Islet of Langerhans (tissue), 1 donor: Measurements from ENCODE around the gene FNIP1.
"Not testable (repeated sequence)": the region's sequence is repeated elsewhere in the genome, so short reads cannot be mapped to it uniquely, and the experiment has no call there.

ENCODE experiments used
- FAIRE-seq: peaks from one replicate; lab custom pipeline; 2011; peaks lifted over from hg19 to GRCh38; lab: Jason Lieb, UNC

FNIP1 gene

GRCh38 chr5:131796793-131797693, at the start of gene FNIP1:
Gene FNIP1 (minus strand): TSS chr5:131797017. CDS start chr5:131796921, 96 bp downstream.
- FAIRE-seq, result no peak

- no peak for FAIRE-seq
Observed at GRCh38 chr5:131846536-131846935, 49.7 kb upstream of the FNIP1 start.

GRCh38 chr5:131845828-131846227, 49.0 kb upstream of the FNIP1 start:
- FAIRE-seq, result no peak

GRCh38 chr5:131842971-131843370, 46.2 kb upstream of the FNIP1 start:
- FAIRE-seq, result not testable (repeated sequence)

GRCh38 chr5:131832702-131833101, 35.9 kb upstream of the FNIP1 start:
- FAIRE-seq, result not testable (repeated sequence)

GRCh38 chr5:131825404-131826013, 28.7 kb upstream of the FNIP1 start:
- no peak for FAIRE-seq

GRCh38 chr5:131824631-131825030, 27.8 kb upstream of the FNIP1 start:
- FAIRE-seq, result no peak

- no peak for FAIRE-seq
Observed at GRCh38 chr5:131821221-131821620, 24.4 kb upstream of the FNIP1 start.

- FAIRE-seq, result no peak
Observed at GRCh38 chr5:131818001-131818724, 21.3 kb upstream of the FNIP1 start.

- no peak for FAIRE-seq
Observed at GRCh38 chr5:131814990-131815389, 18.2 kb upstream of the FNIP1 start.

- no peak for FAIRE-seq
Observed at GRCh38 chr5:131812371-131813160, 15.7 kb upstream of the FNIP1 start.

- no peak for FAIRE-seq
Observed at GRCh38 chr5:131810510-131811249, 13.9 kb upstream of the FNIP1 start.

- FAIRE-seq, result no peak
Observed at GRCh38 chr5:131795879-131796792, 681 bp downstream of the FNIP1 start.

GRCh38 chr5:131795228-131795627, 1.6 kb downstream of the FNIP1 start:
- peak; percentile 21 for FAIRE-seq

GRCh38 chr5:131794586-131794985, 2.2 kb downstream of the FNIP1 start:
- FAIRE-seq, result no peak

GRCh38 chr5:131792896-131793295, 3.9 kb downstream of the FNIP1 start:
- FAIRE-seq, result no peak

- no peak for FAIRE-seq
Observed at GRCh38 chr5:131791866-131792265, 5.0 kb downstream of the FNIP1 start.

- FAIRE-seq, result no peak
Observed at GRCh38 chr5:131790550-131790949, 6.3 kb downstream of the FNIP1 start.

GRCh38 chr5:131789765-131790164, 7.1 kb downstream of the FNIP1 start:
- FAIRE-seq, result no peak

- FAIRE-seq, result no peak
Observed at GRCh38 chr5:131787736-131788135, 9.1 kb downstream of the FNIP1 start.
